GM12878 (cell line): ENCODE measurements around the gene PDE1C. TPM values are rescaled to one million over a fixed set of nuclear protein-coding genes. Genes with fewer than 3 reads are reported as not detected.

ENCODE experiments used
- ATAC-seq: fragments of 200-7000 bp; cut with Tn5 transposase; 3 replicates; pipeline ENCODE4 v1.9.1; 2020; ENCODE audit warnings: mild to moderate bottlenecking, moderate library complexity
- BruUV-seq: library from RNA; stranded (reverse); fragments of 400-500 nt; replicated peaks from 2 replicates; lab custom pipeline; 2021; lab: Mats Ljungman, UMichigan
- CTCF ChIA-PET: fragments of 300-600 bp; sonication (Branson Sonifier 250); formaldehyde crosslinking; extraction: SDS; loops from one replicate; lab custom pipeline; 2021; ENCODE audit warnings: inconsistent platforms; lab: Yijun Ruan, JAX
- POLR2A ChIA-PET: fragments of 350-600 bp; formaldehyde crosslinking; extraction: SDS; loops from one replicate; lab custom pipeline; 2021; ENCODE audit warnings: inconsistent platforms; lab: Charles Lee
- RAD21 ChIA-PET: fragments of 300-600 bp; sonication (Branson Sonifier 250); formaldehyde crosslinking; loops from one replicate; lab custom pipeline; 2023; ENCODE audit warnings: antibody characterized with exemption; ENCODE audit not compliant: unreplicated experiment; lab: Charles Lee
- SMC1A ChIA-PET: fragments of 300-600 bp; sonication (Branson Sonifier 250); formaldehyde crosslinking; loops from one replicate; lab custom pipeline; 2023; ENCODE audit not compliant: unreplicated experiment, uncharacterized antibody; lab: Charles Lee
- DNase-seq: peaks from one replicate; pipeline ENCODE4 v3.0.0-alpha.2; 2011; ENCODE audit warnings: low read depth, low spot score
- FAIRE-seq: peaks from 3 replicates; lab custom pipeline; 2011; peaks lifted over from hg19 to GRCh38; lab: Jason Lieb, UNC
- H2AFZ ChIP-seq: 2 replicates; pipeline ENCODE4 v1.6.0; 2011; ENCODE audit warnings: low read depth, low read length, control low read depth; ENCODE audit not compliant: control insufficient read depth
- H3K27ac ChIP-seq: 2 replicates; pipeline ENCODE4 v1.5.1; 2011; ENCODE audit warnings: control low read depth; ENCODE audit not compliant: control insufficient read depth, insufficient read depth
- H3K27me3 ChIP-seq, 2 experiments: replicated peaks in 1 of 2; 2 replicates each; pipeline versions ENCODE4 v1.6.0 to v1.6.1; 2011; ENCODE audit warnings: low read length in 1 of 2; ENCODE audit not compliant: control insufficient read depth in 2 of 2, insufficient read depth in 2 of 2
- H3K36me3 ChIP-seq, 2 experiments: 2 replicates each; pipeline ENCODE4 v1.5.1; 2011; ENCODE audit warnings: low read length in 1 of 2; ENCODE audit not compliant: control insufficient read depth in 2 of 2, insufficient read depth in 2 of 2
- H3K4me1 ChIP-seq: 2 replicates; pipeline ENCODE4 v1.6.1; 2011; ENCODE audit warnings: mild to moderate bottlenecking, low read length, moderate library complexity, mixed read lengths; ENCODE audit not compliant: control insufficient read depth, insufficient read depth
- H3K4me2 ChIP-seq: 2 replicates; pipeline ENCODE4 v1.6.0; 2011; ENCODE audit warnings: control low read depth; ENCODE audit not compliant: control insufficient read depth, insufficient read depth
- H3K4me3 ChIP-seq: fragments of 200-600 bp; sonication (generic); 2 replicates; pipeline ENCODE4 v1.5.1; 2016
- H3K79me2 ChIP-seq: 2 replicates; pipeline ENCODE4 v1.6.0; 2011; ENCODE audit warnings: low read length; ENCODE audit not compliant: control insufficient read depth, insufficient read depth
- H3K9ac ChIP-seq: 2 replicates; pipeline ENCODE4 v1.8.0; 2011; ENCODE audit warnings: low read length, control low read depth, mixed read lengths; ENCODE audit not compliant: control insufficient read depth, insufficient read depth
- H3K9me3 ChIP-seq: replicated peaks from 3 replicates; pipeline ENCODE4 v1.5.1; 2011; ENCODE audit warnings: mild to moderate bottlenecking, low read length; ENCODE audit not compliant: control insufficient read depth, insufficient read depth
- H4K20me1 ChIP-seq: 2 replicates; pipeline ENCODE4 v1.6.0; 2011; ENCODE audit not compliant: control insufficient read depth, insufficient read depth
- BRCA1 ChIP-seq: IDR thresholded peaks from 2 replicates; pipeline ENCODE4 v1.6.1; 2011; ENCODE audit warnings: low read depth, low read length, improper control_type of control experiment
- KDM1A ChIP-seq: fragments of 200-600 bp; sonication (generic); IDR thresholded peaks from 2 replicates; pipeline ENCODE4 v1.6.1; 2016; ENCODE audit warnings: borderline replicate concordance
- NR2C1 ChIP-seq: fragments of 450-650 bp; IDR thresholded peaks from 2 replicates; pipeline ENCODE4 v1.6.1; 2017; ENCODE audit warnings: antibody characterized with exemption, mild to moderate bottlenecking, moderate library complexity
- NR2C2 ChIP-seq: IDR thresholded peaks from 2 replicates; pipeline ENCODE4 v1.6.1; 2011; ENCODE audit warnings: borderline replicate concordance, low read depth; ENCODE audit not compliant: control insufficient read depth, insufficient read length
- PAX8 ChIP-seq: fragments of 450-650 bp; IDR thresholded peaks from 2 replicates; pipeline ENCODE4 v1.6.1; 2017; ENCODE audit warnings: mild to moderate bottlenecking, moderate library complexity
- PBX3 ChIP-seq: IDR thresholded peaks from 2 replicates; pipeline ENCODE4 v1.6.1; 2011; ENCODE audit warnings: mild to moderate bottlenecking, low read depth, low read length, moderate library complexity; ENCODE audit not compliant: insufficient replicate concordance
- RAD21 ChIP-seq: IDR thresholded peaks from 2 replicates; pipeline ENCODE4 v1.6.1; 2011; ENCODE audit warnings: mild to moderate bottlenecking, low read depth, low read length, moderate library complexity; ENCODE audit not compliant: insufficient read depth
- STAT3 ChIP-seq: IDR thresholded peaks from 2 replicates; pipeline ENCODE4 v1.6.1; 2011; ENCODE audit warnings: low read depth, low read length, improper control_type of control experiment
- TCF7 ChIP-seq: IDR thresholded peaks from 2 replicates; pipeline ENCODE4 v1.6.1; 2014; ENCODE audit warnings: antibody characterized with exemption, borderline replicate concordance
- ZSCAN29 ChIP-seq: fragments of 450-650 bp; IDR thresholded peaks from 2 replicates; pipeline ENCODE4 v1.6.1; 2017; ENCODE audit warnings: mild to moderate bottlenecking, moderate library complexity
- WGBS: methylation state at CpG from one replicate; pipeline ENCODE4 v1.1.6; 2016; ENCODE audit warnings: low lambda C conversion rate; ENCODE audit not compliant: insufficient replicate concordance, insufficient coverage; ENCODE audit errors: missing lambda C conversion rate; 5-methylcytosine and 5-hydroxymethylcytosine counted together
- in situ Hi-C: fragments of 300-500 bp; cut with MboI; formaldehyde crosslinking; loops from 9 replicates; pipeline ENCODE4 v1.14.3; 2018; ENCODE audit warnings: mixed read lengths
- intact Hi-C: fragments of 100-400 bp; cut with micrococcal nuclease; formaldehyde crosslinking; loops from one replicate; pipeline ENCODE4 v1.14.2; 2022; ENCODE audit not compliant: unreplicated experiment
- polyA plus RNA-seq, 11 experiments: library from polyadenylated mRNA; depleted of rRNA in 4 of 11; unstranded in 6 of 11; stranded (reverse) in 5 of 11; fragments of >200 nt; fragmentation: Nextera tagmentation in 4 of 11; fragmentation: Illumina TruSeq in 1 of 11; extraction: Ambion mirVana in 4 of 11; extraction: Trizol in 1 of 11; gene quantifications; 1 replicate in 1 of 11; 2 replicates in 10 of 11; pipeline versions ENCODE4 v1.2.1 to v1.2.3, GENCODE V29; 2011 to 2016; ENCODE audit warnings: inconsistent platforms in 2 of 11, missing spikeins in 2 of 11, low read depth in 1 of 11
- total RNA-seq, 4 experiments: library from RNA; depleted of rRNA in 3 of 4; stranded (reverse); fragments of >200 nt in 3 of 4; fragmentation: Illumina TruSeq in 1 of 4; extraction: Trizol in 1 of 4; gene quantifications; 2 replicates each; pipeline versions ENCODE4 v1.2.1 to v1.2.3, GENCODE V29; 2013 to 2021
- TF ChIP-seq, protein P1 (sequence below): fragments of 450-650 bp; IDR thresholded peaks from 2 replicates; pipeline ENCODE4 v1.6.1; 2017; ENCODE audit warnings: borderline replicate concordance
- TF ChIP-seq, protein P2 (sequence below): fragments of 450-650 bp; IDR thresholded peaks from 2 replicates; pipeline ENCODE4 v1.6.1; 2014; ENCODE audit warnings: mild to moderate bottlenecking

Gene PDE1C
- total and polyA plus RNA-seq, 10 of the 15 experiments (the other 5 are each of a cell fraction or from before 2014, with no cell fraction given): 0.29 to 2.3 (median 0.70) TPM

DNA sequence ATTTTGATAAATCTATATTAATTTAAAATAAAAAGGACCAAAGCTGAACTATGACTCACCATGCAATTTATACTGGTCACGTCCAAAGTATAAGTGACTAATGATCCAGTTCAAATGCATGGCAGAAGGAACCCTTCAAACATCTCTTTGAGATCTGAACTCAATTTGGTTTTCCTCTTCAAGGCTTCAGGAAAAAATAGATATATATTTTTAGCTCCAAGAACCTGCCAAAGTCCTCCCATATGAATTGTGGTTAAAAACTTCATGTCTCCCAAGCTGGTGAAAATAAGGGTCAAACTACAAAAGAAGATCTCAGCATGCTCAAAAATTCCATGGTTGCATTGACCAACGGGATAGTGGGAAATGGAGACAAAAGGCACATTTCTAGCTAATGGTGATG, 34.6 kb upstream of the PDE1C start:
- POLR2A ChIA-PET: no interaction called here
- Histone ChIP-seq H2AFZ (no peak overlapping the region), H3K4me3 (no peak overlapping the region)
- intact Hi-C loops: no loop called here
- TF ChIP-seq KDM1A: no peak
- TF ChIP-seq, all 136 proteins: peak for 0
- Histone ChIP-seq H3K27me3 (no peaks in the 10 kb centered on the region), H3K79me2 (no peaks in the 10 kb centered on the region), H4K20me1 (no peaks in the 10 kb centered on the region), H3K9me3 (no peaks in the 10 kb centered on the region; the same call in 2 of the 3 replicates), H3K27ac (no peak overlapping the region), H3K4me1 (no peaks in the 10 kb centered on the region), H3K9ac (no peak overlapping the region), H3K4me2 (no peak overlapping the region), H3K36me3 (no peaks in the 10 kb centered on the region)
- in situ Hi-C loops: no loop called here
- ATAC-seq (no peak), DNase-seq (no peak), FAIRE-seq (no peak)
- WGBS: 13% methylated on average over 2 of the region's 2 CpGs
- ChIA-PET SMC1A (interaction anchor here (0.7 to 1.2 kb wide), 2 partner anchors 29 to 354 kb away, joined by 3 to 4 read pairs; no protein-coding TSS in a partner anchor), CTCF (no interaction called here), RAD21 (no interaction called here)
- BruUV-seq: no TSS peak

DNA sequence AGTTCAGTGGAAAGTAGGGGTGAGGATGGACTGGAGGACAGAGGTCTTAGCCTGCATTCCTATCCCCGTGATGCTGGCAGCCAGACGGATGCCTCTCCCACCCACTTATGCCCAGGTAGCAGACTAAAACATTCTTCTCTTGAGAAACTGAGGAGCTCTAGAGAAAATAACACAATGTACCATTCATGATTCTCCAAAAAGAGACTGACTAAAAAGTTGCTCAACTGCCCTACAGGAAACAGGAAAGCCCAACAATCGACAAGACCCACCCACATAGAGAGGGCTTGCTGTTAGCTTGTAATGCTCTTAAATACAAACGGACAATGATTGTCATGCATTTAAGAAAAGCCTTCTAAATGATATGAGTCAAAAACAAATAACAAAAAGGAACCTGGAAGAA, 33.2 kb upstream of the PDE1C start:
- Histone ChIP-seq H3K4me2 (no peak overlapping the region), H4K20me1 (no peaks in the 10 kb centered on the region), H3K36me3 (no peaks in the 10 kb centered on the region), H3K79me2 (no peaks in the 10 kb centered on the region), H3K9me3 (no peaks in the 10 kb centered on the region; the same call in 2 of the 3 replicates), H3K4me1 (no peaks in the 10 kb centered on the region), H2AFZ (no peak overlapping the region), H3K27ac (no peak overlapping the region), H3K9ac (no peak overlapping the region), H3K4me3 (no peak overlapping the region), H3K27me3 (no peaks in the 10 kb centered on the region)
- in situ Hi-C loops: no loop called here
- no TSS peak for BruUV-seq
- no peak for DNase-seq
- CTCF ChIA-PET: interaction anchor here (0.8 kb wide), 1 partner anchor 322 kb away, joined by 3 read pairs; no protein-coding TSS in a partner anchor
- intact Hi-C loops: no loop called here
- POLR2A ChIA-PET: no interaction called here
- no peak for ATAC-seq
- no peak for FAIRE-seq
- WGBS: 42% methylated on average over 4 of the region's 4 CpGs
- SMC1A ChIA-PET: no interaction called here
- RAD21 ChIA-PET: no interaction called here
- TF ChIP-seq, protein P1, sequence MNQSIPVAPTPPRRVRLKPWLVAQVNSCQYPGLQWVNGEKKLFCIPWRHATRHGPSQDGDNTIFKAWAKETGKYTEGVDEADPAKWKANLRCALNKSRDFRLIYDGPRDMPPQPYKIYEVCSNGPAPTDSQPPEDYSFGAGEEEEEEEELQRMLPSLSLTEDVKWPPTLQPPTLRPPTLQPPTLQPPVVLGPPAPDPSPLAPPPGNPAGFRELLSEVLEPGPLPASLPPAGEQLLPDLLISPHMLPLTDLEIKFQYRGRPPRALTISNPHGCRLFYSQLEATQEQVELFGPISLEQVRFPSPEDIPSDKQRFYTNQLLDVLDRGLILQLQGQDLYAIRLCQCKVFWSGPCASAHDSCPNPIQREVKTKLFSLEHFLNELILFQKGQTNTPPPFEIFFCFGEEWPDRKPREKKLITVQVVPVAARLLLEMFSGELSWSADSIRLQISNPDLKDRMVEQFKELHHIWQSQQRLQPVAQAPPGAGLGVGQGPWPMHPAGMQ: no peak
- no peak for TF ChIP-seq PAX8
- no peak for TF ChIP-seq RAD21
- TF ChIP-seq BRCA1: no peak
- TF ChIP-seq ZSCAN29: no peak
- no peak for TF ChIP-seq TCF7
- no peak for TF ChIP-seq NR2C1
- TF ChIP-seq, protein P2, sequence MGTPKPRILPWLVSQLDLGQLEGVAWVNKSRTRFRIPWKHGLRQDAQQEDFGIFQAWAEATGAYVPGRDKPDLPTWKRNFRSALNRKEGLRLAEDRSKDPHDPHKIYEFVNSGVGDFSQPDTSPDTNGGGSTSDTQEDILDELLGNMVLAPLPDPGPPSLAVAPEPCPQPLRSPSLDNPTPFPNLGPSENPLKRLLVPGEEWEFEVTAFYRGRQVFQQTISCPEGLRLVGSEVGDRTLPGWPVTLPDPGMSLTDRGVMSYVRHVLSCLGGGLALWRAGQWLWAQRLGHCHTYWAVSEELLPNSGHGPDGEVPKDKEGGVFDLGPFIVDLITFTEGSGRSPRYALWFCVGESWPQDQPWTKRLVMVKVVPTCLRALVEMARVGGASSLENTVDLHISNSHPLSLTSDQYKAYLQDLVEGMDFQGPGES: no peak
- TF ChIP-seq NR2C2: no peak
- TF ChIP-seq STAT3: no peak
- TF ChIP-seq PBX3: no peak
